Stimulated activated CD8-positive, alpha-beta memory T cell treated with anti-CD3 and anti-CD28 coated beads, Interleukin-7, amount 100 ng/mL, for 4 hours (primary cell): Measurements from ENCODE around the gene FAM181B.
"Not testable (repeated sequence)": the region's sequence is repeated elsewhere in the genome, so short reads cannot be mapped to it uniquely, and the experiment has no call there.

ENCODE experiments used
- DNase-seq, 2 donors: peaks; one replicate each; pipeline ENCODE4 v3.0.0-alpha.2; 2020; ENCODE audit warnings: low read depth in 2 of 2

The FAM181B gene

DNA sequence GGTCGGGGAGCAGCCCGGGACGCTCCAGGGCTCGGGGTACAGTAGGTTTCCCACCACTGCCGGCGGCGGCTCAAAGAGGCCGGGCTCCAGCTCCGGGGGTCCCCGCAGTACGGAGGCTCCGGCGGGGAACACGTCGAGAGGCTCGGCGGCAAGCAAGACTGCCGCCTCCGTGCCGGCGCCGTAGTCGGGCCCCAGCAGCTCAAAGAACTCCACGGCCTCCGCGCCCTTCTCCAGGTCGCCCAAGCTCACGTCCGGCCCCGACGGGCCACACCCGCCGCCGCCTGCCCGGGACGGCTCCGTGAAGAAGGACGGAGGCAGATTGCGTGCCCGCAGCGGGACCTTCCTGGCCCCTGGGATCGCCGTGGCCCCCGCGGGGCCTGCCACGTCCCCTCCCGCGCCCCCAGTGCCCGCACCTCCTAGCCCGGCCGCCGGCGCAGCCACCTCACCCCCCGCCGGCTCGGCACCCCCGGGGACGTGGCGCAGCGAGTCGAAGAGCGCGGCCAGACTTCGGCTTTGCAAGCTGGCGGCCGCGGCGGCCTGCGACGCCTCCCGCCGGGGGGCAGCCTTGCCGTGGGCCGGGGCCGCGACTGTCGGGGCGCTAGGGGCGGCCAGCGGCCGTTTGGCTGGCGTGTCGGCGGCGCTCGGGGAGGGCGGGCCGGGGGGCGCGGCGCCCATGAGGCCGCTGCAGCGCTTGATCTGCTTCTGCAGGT is 775 bp downstream of the FAM181B start:
- DNase-seq = no peak

DNA sequence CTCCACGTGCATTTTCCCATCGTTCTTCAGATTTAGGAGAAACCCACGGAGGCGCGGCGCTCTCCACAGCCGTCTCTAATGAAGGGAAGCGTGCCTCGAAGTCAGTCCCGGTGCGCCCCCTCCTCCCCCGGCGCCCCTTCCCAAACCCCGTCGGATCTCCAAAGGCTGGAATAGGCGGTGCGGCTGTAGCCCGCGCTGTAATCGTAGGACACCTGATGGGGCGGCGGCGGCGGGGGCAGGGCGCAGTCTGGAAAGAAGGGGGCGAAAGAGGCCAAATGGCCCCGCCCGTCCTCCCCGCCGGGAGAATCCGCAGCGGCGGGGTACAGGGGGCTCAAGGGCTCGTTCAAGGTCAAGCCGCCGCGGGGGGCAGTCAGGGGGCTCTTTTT is 1.3 kb downstream of the FAM181B start:
- no peak for DNase-seq

DNA sequence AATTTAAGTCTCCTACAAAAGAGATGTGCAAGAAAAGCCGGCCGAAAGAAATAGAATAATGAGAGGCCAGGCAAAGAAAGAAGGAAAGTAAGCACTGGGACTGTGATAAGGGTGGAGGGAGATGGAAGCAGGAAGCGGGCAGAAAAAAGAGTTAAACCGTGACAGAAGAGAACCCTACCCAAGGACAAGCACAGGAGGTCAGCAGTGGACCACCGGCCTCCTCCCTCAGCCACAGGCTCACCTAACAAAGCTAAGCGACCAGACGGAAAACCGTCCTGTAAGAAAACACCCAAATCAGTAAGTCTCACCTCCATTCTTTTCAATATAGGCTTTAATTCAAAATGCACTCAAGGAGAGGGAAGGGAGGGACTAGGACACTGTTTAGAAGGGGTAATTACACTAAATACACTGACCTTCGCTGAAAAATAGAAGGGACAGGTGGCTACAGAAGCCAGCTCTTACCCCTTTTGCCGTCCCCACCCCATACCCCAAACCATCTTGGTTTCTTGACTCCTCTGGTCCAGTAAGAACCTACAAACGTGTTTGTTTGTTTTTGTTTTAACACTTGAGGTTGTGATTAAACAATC is 1.9 kb downstream of the FAM181B start:
- DNase-seq = no peak

DNA sequence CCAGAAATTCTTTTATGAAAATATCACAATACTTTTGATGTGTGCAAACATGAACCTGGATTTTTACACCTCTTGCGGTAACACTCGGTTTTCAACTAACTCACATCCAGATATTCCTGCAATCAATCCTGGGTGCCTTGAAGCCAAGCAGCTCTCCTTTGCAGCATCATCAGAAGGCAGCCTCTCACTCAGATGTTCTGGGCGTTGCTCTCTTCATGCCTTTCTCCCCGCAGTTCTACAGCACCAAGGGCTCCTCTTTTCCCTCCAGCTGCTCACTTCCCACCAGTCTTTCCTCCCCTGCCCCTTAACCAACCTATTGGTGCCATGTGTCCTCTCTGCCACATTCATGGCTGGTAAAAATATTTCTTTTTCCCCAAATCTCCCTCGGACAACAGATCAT is 2.9 kb downstream of the FAM181B start:
- DNase-seq = no peak

DNA sequence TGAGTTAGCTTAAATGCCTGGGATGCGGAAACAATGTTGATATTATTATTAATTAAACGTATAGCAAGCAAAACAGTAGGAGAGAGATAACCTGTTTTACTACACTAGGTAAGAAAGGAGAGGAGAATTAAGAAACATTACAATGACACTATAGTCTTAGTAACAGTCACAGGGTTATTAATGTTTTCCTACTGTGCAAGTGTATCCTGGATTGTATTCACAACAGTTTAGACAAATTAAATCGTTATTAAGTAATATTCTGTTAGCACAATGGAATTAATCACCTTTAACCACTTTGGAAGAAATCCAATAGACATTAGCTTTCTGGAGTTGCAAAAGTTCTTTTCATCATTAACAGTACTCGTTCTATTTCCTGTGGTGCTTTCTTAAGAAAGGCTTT is 3.4 kb downstream of the FAM181B start:
- DNase-seq = no peak

DNA sequence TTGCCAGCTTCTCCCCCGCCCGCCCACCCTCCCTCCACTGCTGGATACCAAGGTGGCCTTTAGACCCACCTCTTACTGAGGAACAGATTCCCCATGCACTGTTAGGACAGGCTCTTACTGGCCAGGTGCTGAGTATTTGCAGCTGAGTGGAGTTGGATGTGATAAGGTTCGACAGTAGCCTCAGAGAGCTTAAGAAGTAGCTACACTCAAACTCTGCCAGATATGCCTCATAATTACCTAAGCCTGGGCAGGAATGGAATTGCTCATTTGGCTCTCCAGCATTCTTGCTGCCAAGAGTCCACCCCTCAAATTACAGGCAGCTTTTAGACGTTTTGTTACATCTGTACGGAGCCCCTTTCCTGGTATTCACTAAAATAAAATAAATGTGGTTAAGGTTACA is 9.6 kb downstream of the FAM181B start:
- no peak for DNase-seq

DNA sequence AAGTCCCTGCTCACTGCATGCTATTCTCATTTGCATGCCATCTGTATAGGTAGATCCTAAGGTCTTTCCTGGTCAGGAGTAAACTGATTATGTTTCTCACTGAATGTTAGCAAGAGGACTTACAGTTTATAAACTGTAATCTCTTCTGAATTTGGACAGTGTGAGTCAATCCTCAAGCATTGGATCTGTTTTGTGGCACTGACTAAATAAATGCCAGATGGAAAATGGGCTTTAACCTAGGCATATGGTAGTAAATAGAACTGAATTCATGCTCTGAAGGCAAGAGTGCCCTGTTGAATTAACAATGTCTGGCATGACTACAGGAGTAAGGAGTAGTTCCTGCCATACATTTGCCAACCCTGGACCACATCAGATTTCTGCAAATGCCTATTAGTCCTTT is 11.4 kb downstream of the FAM181B start:
- DNase-seq = no peak

DNA sequence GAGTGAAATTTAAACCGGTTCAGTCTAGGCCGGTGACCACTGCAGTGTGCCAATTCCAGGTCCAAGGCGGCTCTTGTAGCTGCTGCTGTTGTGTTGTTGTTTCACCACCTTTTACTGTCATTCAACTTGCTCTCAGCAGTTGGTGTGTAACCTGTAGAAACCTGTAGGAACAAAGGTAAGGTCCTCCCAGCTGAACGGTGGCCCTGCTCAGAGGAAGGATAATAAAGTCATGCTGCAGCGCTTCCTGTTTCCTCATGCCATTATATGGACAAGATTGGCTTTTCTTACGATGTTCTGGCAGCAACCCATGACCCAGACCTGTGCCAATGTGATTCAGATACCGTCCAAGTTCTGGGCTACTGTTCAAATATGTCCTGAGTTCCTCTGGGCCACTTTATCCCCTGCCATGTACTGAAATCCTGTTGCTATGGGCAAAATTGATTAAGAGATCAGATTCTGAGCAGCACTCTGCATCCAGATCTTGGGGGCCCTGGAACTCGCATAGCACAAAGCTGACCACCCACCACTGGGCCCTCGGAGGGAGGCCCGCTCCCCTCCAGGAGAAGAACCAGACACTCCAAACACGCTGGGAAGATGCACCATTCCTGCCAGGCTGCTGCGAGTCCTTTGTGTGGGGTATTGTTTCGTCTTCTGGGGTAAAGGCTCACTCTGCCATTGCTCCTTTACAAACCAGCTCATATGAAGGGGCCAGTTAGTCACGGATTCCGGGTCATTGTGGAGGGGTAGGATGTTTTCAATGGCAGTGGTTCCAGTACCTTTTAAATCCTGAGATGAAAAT is 13.2 kb downstream of the FAM181B start:
- DNase-seq = no peak

DNA sequence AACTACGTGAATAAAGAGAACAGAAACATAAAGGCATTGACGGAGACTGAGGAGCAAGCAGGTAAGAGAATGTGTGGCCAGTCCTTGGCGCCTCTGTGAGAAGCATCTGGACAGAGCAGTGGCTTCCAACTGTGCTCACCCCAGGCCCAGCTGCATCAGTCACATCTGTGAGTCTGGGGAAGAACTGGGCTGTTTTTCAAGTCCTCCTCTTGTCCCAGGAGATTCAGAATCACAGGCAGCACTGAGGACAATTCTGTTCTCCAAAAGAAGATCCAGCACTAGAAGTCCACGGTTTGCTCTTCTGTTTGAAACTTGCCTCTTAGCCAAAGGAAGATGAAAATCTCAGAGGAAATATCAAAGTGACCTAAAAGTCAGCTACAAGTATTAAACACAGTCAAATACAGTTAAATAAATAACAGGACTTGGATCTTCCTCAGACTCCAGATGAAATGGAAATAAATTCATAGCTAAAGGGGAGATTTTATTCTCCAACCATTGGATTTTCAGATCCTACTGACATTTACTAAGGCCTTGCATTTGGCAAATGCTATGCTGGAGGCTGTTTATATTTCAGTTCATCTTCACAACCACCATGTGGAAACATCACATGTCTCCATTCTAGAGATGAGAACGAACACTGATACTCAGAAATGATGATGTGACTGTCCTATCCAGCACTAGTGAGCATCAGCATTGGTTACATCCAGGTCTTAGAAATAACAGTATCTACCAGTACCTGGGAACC is 14.1 kb downstream of the FAM181B start:
- DNase-seq = no peak

DNA sequence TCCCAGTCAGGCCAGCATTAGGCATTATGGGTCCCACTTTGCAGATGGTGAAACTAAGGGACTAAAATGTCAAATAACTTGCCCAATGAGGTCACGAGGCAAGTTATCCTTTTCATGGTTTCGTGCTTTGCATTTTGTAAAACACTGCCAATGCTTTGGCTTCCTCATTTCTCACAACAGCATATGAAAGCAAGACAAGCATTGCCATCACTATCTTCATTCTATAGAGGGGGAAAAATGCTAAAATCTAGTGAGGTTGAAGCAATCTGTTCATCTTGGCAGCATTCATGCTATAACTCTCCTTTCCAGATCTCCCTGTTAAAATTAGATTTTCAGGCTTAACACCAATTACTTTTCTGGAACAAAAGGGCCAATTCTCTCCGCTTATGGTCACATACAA is 14.8 kb downstream of the FAM181B start:
- DNase-seq = no peak

DNA sequence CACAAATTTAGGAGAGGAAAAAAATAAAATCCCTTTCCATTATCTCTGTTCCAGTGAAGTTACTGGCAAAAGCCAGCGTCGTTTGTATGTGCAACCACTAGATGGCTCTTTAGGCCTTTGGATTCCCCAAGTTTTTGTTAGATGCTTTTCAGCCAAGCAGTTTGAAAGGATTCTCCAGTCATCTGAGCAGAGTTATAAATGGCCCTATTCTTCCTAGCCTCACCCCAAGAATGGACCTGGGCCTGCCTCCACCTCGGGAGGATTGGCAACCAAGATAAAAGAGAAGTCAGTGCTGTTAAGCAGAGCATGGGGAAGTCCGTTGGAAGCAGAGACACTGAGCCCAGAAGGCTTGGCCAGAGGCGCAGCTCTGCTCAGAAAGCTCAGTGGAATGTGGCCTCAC is 15.4 kb downstream of the FAM181B start:
- no peak for DNase-seq

DNA sequence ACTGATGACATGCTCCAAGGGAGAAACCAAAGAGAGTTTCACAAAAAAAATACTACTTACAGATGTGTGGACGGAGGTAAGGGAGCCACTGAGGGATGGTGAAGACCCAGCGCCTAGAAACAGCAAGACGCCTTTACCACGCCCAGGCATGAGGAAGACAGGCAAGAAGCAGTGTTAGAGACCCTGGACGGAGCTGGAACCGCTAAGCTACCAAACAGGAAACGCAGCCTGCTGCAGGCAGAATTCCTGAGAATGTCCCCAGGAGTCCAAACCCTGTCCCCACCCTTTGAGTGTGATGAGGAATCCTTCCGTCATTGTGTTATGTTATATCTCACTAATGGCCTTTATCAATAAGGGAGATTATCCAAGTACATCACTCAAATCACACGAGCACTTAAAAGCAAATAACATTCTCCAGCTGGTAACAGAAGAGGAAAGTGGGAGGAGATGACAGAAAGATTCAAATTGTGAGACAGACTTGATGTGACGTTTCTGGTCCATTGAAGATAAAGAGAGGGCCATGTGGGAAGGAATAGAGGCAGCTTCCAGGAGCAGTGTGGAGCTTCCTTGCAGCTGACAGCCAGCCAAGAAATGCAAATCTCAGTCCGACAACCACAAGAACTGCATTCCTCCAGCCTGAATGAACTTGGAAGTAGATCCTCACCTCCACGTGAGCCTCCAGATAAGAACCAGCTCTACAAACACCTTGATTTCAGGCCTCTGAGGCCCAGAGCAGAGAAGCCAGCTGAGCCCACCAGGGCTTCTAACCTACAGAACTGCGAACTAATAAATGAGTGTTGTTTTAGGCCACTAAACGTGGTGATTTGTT is 19.1 kb downstream of the FAM181B start:
- no peak for DNase-seq

DNA sequence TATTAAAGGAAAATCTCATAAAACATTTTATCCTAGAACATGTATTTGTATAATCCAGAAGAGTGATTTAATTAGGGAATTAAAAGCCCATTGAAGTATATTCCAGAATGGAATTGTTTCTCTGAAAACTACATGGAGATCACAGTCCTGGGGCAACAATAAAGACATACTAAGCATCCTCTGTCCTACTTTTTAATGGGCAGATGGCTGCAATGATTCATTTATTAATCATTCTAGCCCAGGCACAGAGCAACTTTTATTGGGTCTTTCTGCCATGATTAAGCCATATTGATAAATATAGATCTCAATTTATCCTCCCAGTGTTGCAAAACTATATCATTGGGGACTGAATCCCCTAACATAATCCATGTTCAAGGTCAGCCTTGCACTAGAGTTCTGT is 22.0 kb downstream of the FAM181B start:
- DNase-seq = no peak

DNA sequence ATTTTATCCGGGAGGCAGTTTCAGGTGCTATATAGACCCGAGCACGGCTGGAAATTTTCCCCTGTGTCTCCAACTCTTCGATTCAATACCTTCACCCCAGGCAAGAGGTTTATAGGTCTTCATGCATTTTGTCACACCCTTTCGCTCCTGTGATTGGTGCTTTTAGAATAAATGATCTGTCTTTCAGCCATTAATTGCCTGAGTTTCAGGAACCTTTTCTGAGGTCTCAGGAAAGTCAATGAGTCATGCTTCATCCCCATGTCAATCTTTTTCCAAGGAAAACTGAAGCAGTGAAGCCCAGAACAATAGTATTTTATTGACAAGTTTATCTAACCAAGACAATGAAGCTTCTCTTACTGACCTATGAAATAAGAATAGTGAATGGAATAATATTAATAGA is 29.9 kb downstream of the FAM181B start:
- DNase-seq = no peak

DNA sequence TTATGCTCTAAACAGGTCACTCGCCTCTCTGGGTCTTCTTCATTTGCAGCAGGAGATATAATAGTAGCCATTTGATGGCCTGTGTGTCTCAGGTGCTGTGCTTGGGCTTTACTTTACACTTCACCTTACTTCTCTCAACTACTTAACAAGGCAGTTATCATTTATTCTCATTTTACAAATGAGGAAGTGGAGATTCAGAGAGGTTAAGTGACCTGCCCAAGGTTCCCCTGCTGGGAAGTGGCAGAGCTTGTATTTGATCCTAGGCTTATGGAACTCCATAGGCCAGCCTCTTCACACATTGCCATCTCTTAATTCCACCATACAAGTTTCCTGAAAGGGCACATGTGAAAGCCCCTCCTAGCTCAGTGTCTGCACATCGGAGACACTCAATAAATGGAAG is 30.4 kb downstream of the FAM181B start:
- no peak for DNase-seq

DNA sequence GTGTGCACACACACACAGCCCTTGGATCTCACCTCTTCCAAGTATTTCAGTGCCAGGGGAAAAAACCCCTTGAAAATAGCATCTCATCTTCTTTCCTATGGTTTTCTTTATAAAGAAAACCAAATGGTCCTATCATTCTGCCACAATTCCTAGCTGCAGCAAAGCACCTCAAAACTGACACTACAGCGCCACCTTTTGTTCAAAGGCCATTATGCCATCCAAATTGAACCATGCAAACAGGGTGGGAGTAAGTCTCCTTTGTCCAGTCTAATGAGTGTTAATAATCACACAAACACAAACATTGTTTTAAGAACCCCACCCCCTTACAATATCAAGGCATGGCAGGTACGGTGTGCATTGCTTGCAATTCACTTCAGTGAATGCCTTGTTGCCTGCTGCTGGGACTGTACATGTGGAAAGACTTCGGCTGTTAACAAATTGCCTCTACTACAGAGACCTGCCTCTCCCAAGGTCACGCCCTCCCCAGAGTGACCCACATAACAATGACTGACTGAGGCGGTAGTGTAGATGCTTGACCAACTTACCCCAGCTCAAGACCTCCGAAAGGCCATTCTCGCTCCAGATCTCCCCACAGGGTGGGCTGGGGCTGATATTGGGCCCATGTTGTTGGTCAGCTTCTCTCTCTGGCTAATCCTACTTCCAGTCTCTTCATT is 31.7 kb downstream of the FAM181B start:
- DNase-seq = no peak

DNA sequence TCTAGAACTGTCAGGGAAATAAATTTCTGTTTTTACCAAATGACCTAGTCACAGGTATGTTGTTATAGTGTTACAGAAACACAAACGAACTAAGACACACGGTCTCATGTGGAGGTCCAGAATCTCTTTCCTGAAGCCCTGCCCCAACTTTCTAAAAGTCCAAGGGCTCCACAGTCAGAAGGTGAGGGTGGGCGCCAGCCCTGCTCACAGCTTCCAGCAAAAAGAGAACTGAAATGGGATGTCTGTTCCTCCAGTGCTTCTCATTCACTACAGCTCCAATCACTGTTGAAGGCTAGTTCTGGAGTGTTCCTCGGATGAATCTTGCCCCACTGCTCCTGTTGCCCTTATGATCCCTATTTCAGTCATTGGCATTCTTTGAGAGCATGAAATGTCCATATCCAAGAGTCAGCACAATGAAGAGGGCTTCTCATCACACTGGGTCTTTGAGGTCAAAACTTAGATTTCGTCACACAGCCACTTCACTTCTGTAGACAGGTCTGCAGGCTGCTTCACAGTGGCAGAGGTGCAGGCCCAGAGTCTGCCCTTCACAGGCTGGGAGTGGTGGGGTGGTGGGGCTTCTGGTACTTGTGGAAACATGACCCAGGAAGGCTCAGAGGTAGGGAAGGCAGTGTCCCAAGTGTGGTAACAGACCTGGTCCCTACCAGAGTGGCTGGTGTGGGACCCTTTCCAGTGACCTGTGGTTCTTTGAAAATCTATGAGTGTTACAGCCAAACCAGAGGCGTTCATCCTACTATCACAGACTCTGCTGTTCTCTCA is 34.9 kb downstream of the FAM181B start:
- no peak for DNase-seq

DNA sequence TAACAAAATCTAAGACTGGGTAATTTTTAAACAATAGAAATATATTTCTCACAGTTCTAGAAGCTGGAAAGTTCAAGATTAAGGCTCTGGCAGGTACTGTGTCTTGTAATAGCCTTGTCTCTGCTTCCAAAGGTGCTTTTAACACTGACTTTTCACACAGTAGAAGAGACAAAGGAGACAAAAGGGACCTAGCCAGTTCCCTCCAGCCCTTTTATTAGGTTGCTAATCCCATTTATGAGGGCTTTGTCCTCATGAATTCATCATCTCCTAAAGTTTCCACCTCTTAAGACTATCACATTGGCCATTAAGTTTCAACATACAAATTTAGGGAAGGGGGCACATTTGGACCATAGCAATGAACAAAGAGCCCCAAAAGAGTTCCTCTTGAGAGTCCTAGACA is 40.7 kb downstream of the FAM181B start:
- no peak for DNase-seq

DNA sequence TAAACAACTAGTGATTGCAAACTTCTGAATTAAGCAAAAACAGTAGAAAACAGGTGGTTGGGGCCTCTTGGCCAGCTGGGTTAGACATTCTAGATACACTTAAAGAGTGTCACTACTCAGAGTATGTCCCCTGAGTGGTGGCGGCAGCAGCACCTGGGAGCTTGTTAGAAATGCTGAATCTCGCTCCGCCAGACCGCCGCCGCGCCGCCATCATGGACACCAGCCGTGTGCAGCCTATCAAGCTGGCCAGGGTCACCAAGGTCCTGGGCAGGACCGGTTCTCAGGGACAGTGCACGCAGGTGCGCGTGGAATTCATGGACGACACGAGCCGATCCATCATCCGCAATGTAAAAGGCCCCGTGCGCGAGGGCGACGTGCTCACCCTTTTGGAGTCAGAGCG is 44.3 kb downstream of the FAM181B start:
- not testable (repeated sequence) for DNase-seq

DNA sequence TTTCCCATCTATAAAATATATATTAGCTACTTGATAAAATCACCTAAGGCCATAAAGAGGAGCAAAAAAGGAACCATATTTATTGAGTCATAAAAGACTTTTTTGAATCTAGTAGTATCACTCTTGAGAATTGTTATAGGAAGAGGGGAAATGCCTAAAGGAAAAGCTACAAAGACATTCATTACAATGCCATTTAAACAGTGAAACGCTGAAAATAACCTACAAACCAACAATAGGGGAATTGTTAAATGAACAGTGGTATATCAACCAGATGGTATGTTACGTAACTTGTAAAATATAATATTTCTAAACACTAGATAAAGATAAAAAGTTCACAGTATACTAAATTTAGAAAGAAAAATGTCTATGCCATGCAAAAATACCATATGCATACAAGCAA is 47.5 kb downstream of the FAM181B start:
- no peak for DNase-seq
